Suppressor macrophage treated with lipopolysaccharide for 4 hours (primary cell): ENCODE results near the gene ZNF138.
"Not testable (repeated sequence)": the region's sequence is repeated elsewhere in the genome, so short reads cannot be mapped to it uniquely, and the experiment has no call there.

Experiments used
- DNase-seq: peaks from one replicate; pipeline ENCODE4 v3.0.0-alpha.2; 2020

The ZNF138 gene

GRCh38 chr7:64839910-64840309 is 45.7 kb downstream of the ZNF138 start:
- no peak for DNase-seq

- no peak for DNase-seq
Measured at GRCh38 chr7:64849250-64849923, 55.2 kb downstream of the ZNF138 start.

- DNase-seq, result no peak
Measured at GRCh38 chr7:64849924-64850499, 55.8 kb downstream of the ZNF138 start.

- no peak for DNase-seq
Measured at GRCh38 chr7:64853679-64854078, 59.5 kb downstream of the ZNF138 start.

GRCh38 chr7:64854969-64855368 is 60.7 kb downstream of the ZNF138 start:
- no peak for DNase-seq

- no peak for DNase-seq
Measured at GRCh38 chr7:64863021-64863420, 68.8 kb downstream of the ZNF138 start.

- not testable (repeated sequence) for DNase-seq
Measured at GRCh38 chr7:64863530-64863929, 69.3 kb downstream of the ZNF138 start.

- DNase-seq, result no peak
Measured at GRCh38 chr7:64863969-64864368, 69.7 kb downstream of the ZNF138 start.

- no peak for DNase-seq
Measured at GRCh38 chr7:64867863-64868440, 73.7 kb downstream of the ZNF138 start.

- no peak for DNase-seq
Measured at GRCh38 chr7:64868499-64868898, 74.3 kb downstream of the ZNF138 start.

- DNase-seq, result no peak
Measured at GRCh38 chr7:64869121-64869725, 75.0 kb downstream of the ZNF138 start.

- DNase-seq, result no peak
Measured at GRCh38 chr7:64869912-64870562, 75.8 kb downstream of the ZNF138 start.

GRCh38 chr7:64870656-64871055 is 76.4 kb downstream of the ZNF138 start:
- no peak for DNase-seq

- no peak for DNase-seq
Measured at GRCh38 chr7:64871761-64872160, 77.5 kb downstream of the ZNF138 start.

- no peak for DNase-seq
Measured at GRCh38 chr7:64872351-64873154, 78.3 kb downstream of the ZNF138 start.

GRCh38 chr7:64873155-64873500 is 78.9 kb downstream of the ZNF138 start:
- no peak for DNase-seq

GRCh38 chr7:64873517-64873916 is 79.3 kb downstream of the ZNF138 start:
- no peak for DNase-seq

GRCh38 chr7:64874114-64874513 is 79.9 kb downstream of the ZNF138 start:
- DNase-seq, result no peak

- DNase-seq, result no peak
Measured at GRCh38 chr7:64874562-64875250, 80.5 kb downstream of the ZNF138 start.

GRCh38 chr7:64875258-64875657 is 81.0 kb downstream of the ZNF138 start:
- no peak for DNase-seq

- DNase-seq, result no peak
Measured at GRCh38 chr7:64875658-64876406, 81.6 kb downstream of the ZNF138 start.
